OCI-LY7 (cell line): ENCODE results near the gene SLC12A8. TPM values are rescaled to one million over a fixed set of nuclear protein-coding genes. Genes with fewer than 3 reads are reported as not detected.

Experiments
- BruUV-seq: library from RNA; stranded (reverse); fragments of 400-500 nt; replicated peaks from 2 replicates; lab custom pipeline; 2021; lab: Mats Ljungman, UMichigan
- CTCF ChIA-PET: fragments of 300-600 bp; sonication (Branson Sonifier 250); formaldehyde crosslinking; loops from one replicate; lab custom pipeline; 2022; ENCODE audit warnings: antibody characterized with exemption; ENCODE audit not compliant: unreplicated experiment; lab: Charles Lee
- POLR2A ChIA-PET: fragments of 300-600 bp; sonication (Branson Sonifier 250); formaldehyde crosslinking; loops from one replicate; lab custom pipeline; 2022; ENCODE audit warnings: antibody characterized with exemption; lab: Charles Lee
- DNase-seq: peaks from one replicate; pipeline ENCODE4 v3.0.0-alpha.2; 2015; ENCODE audit warnings: low spot score
- H2AFZ ChIP-seq: fragments of 200-600 bp; sonication (generic), shearing (Covaris generic); 2 replicates; pipeline ENCODE4 v1.6.1; 2014; ENCODE audit warnings: mild to moderate bottlenecking, antibody characterized with exemption, low read length, moderate library complexity
- H3K27ac ChIP-seq: fragments of 200-600 bp; sonication (generic); 2 replicates; pipeline ENCODE4 v1.5.1; 2014; ENCODE audit warnings: mixed run types, low read depth, mild to moderate bottlenecking, moderate library complexity, low read length, inconsistent platforms; ENCODE audit not compliant: poor library complexity, severe bottlenecking
- H3K36me3 ChIP-seq: fragments of 200-600 bp; sonication (generic); 2 replicates; pipeline ENCODE4 v1.6.1; 2014; ENCODE audit warnings: mild to moderate bottlenecking, antibody characterized with exemption, low read length, moderate library complexity, mixed read lengths; ENCODE audit not compliant: insufficient read depth
- H3K4me1 ChIP-seq: fragments of 200-600 bp; sonication (generic); 2 replicates; pipeline ENCODE4 v1.5.1; 2014; ENCODE audit warnings: mild to moderate bottlenecking, low read length; ENCODE audit not compliant: insufficient read depth, poor library complexity, severe bottlenecking
- H3K4me2 ChIP-seq: fragments of 200-600 bp; sonication (generic); 2 replicates; pipeline ENCODE4 v1.6.1; 2014; ENCODE audit warnings: mild to moderate bottlenecking, low read length
- H3K4me3 ChIP-seq: fragments of 200-600 bp; sonication (generic); 2 replicates; pipeline ENCODE4 v1.5.1; 2014; ENCODE audit warnings: mild to moderate bottlenecking, low read depth, low read length; ENCODE audit not compliant: poor library complexity, severe bottlenecking
- H3K79me2 ChIP-seq: fragments of 200-600 bp; sonication (generic); 2 replicates; pipeline ENCODE4 v1.6.1; 2016; ENCODE audit warnings: low read depth, mild to moderate bottlenecking, low read length, moderate library complexity, mixed read lengths; ENCODE audit not compliant: insufficient read depth
- H3K9me2 ChIP-seq: fragments of 200-600 bp; sonication (generic); 2 replicates; pipeline ENCODE4 v1.6.1; 2016; ENCODE audit warnings: mild to moderate bottlenecking, low read length, mixed read lengths; ENCODE audit not compliant: insufficient read depth
- H3K9me3 ChIP-seq: fragments of 200-600 bp; sonication (generic); 2 replicates; pipeline ENCODE4 v1.6.1; 2014; ENCODE audit warnings: mild to moderate bottlenecking, mixed run types, low read length, mixed read lengths
- H4K20me1 ChIP-seq: fragments of 200-600 bp; sonication (generic); 2 replicates; pipeline ENCODE4 v1.6.1; 2014; ENCODE audit warnings: mild to moderate bottlenecking, antibody characterized with exemption, low read length, moderate library complexity, mixed read lengths; ENCODE audit not compliant: insufficient read depth
- EZH2phosphoT487 ChIP-seq: fragments of 200-600 bp; sonication (generic); IDR thresholded peaks from 2 replicates; pipeline ENCODE4 v1.6.1; 2018; ENCODE audit warnings: low read depth, borderline replicate concordance, mild to moderate bottlenecking, mixed run types, antibody characterized with exemption, low read length, moderate library complexity, mixed read lengths
- intact Hi-C: fragments of 100-400 bp; cut with micrococcal nuclease; formaldehyde crosslinking; loops from one replicate; pipeline ENCODE4 v1.10.0; 2022; ENCODE audit not compliant: unreplicated experiment
- total RNA-seq, 2 experiments: library from RNA; depleted of rRNA in 1 of 2; stranded (reverse); fragments of >200 nt in 1 of 2; shearing (Covaris generic) in 1 of 2; gene quantifications; 2 replicates each; pipeline ENCODE4 v1.2.3, GENCODE V29; 2014 to 2022
- TF ChIP-seq, protein P1 (sequence below): fragments of 200-600 bp; sonication (generic); conservative IDR thresholded peaks from 2 replicates; pipeline ENCODE4 v1.5.1; 2014; ENCODE audit warnings: mild to moderate bottlenecking, antibody characterized with exemption, low read length, moderate library complexity, mixed read lengths

Gene SLC12A8
- total RNA-seq, 2 experiments from 2014 or later, result 0.84 to 1.0 TPM

- intact Hi-C loops, result no loop called here
These were observed 91.1 kb downstream of the SLC12A8 start for GRCh38 chr3:125121246-125122010.

GRCh38 chr3:125120379-125121122, 92.0 kb downstream of the SLC12A8 start:
- intact Hi-C loops, result no loop called here
- DNase-seq, result no peak
- Histone ChIP-seq H3K4me3 (no peak overlapping the region), H3K4me1 (no peaks in the 10 kb centered on the region), H3K9me2 (no peaks in the 10 kb centered on the region), H3K4me2 (no peak overlapping the region), H2AFZ (no peak overlapping the region), H3K27ac (no peak overlapping the region), H3K79me2 (no peaks in the 10 kb centered on the region), H3K36me3 (no peaks in the 10 kb centered on the region), H4K20me1 (no peaks in the 10 kb centered on the region), H3K9me3 (no peaks in the 10 kb centered on the region)
- TF ChIP-seq, protein P1, sequence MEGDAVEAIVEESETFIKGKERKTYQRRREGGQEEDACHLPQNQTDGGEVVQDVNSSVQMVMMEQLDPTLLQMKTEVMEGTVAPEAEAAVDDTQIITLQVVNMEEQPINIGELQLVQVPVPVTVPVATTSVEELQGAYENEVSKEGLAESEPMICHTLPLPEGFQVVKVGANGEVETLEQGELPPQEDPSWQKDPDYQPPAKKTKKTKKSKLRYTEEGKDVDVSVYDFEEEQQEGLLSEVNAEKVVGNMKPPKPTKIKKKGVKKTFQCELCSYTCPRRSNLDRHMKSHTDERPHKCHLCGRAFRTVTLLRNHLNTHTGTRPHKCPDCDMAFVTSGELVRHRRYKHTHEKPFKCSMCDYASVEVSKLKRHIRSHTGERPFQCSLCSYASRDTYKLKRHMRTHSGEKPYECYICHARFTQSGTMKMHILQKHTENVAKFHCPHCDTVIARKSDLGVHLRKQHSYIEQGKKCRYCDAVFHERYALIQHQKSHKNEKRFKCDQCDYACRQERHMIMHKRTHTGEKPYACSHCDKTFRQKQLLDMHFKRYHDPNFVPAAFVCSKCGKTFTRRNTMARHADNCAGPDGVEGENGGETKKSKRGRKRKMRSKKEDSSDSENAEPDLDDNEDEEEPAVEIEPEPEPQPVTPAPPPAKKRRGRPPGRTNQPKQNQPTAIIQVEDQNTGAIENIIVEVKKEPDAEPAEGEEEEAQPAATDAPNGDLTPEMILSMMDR, result no peak
- no peak for TF ChIP-seq EZH2phosphoT487
- CTCF ChIA-PET, result no interaction called here
- BruUV-seq, result no TSS peak
- POLR2A ChIA-PET, result interaction anchor here (0.9 kb wide), 1 partner anchor 28 kb away, joined by 4 read pairs; no protein-coding TSS in a partner anchor

More at GRCh38 chr3:125121246-125122010, 91.1 kb downstream of the SLC12A8 start:
- POLR2A ChIA-PET, result interaction anchor here (0.7 kb wide), 1 partner anchor 278 kb away, joined by 3 read pairs; no protein-coding TSS in a partner anchor
- Histone ChIP-seq H4K20me1 (no peaks in the 10 kb centered on the region), H3K79me2 (no peaks in the 10 kb centered on the region), H3K4me1 (no peaks in the 10 kb centered on the region), H3K4me3 (no peak overlapping the region), H2AFZ (no peak overlapping the region), H3K27ac (no peak overlapping the region), H3K9me2 (no peaks in the 10 kb centered on the region), H3K4me2 (no peak overlapping the region), H3K9me3 (no peaks in the 10 kb centered on the region), H3K36me3 (no peaks in the 10 kb centered on the region)
- TF ChIP-seq, protein P1, result no peak
- TF ChIP-seq EZH2phosphoT487, result no peak
- CTCF ChIA-PET, result no interaction called here
- no peak for DNase-seq
- BruUV-seq, result no TSS peak
